Immature natural killer cell (primary cell): ENCODE data around the gene FLT3. TPM values are rescaled to one million over a fixed set of nuclear protein-coding genes. Genes with fewer than 3 reads are reported as not detected.
A peak's percentile ranks its signal among the peaks of the same experiment; 100 is the strongest.
"Not testable (repeated sequence)": the region's sequence is repeated elsewhere in the genome, so short reads cannot be mapped to it uniquely, and the experiment has no call there.

Source experiments
- DNase-seq, 3 donors: peaks; one replicate each; pipeline ENCODE4 v3.0.0; 2022; ENCODE audit warnings: mixed read lengths in 1 of 3
- H3K27ac Mint-ChIP-seq, 6 donors: one replicate each; pipeline ENCODE4 v1.8.0; 2020; ENCODE audit warnings: mixed read lengths in 6 of 6, mild to moderate bottlenecking in 5 of 6, inconsistent platforms in 4 of 6, moderate library complexity in 3 of 6
- H3K27me3 Mint-ChIP-seq, 3 donors: one replicate each; pipeline ENCODE4 v1.8.0; 2020 to 2021; ENCODE audit warnings: low read depth in 3 of 3, mild to moderate bottlenecking in 3 of 3, mixed read lengths in 3 of 3, moderate library complexity in 3 of 3, inconsistent platforms in 1 of 3
- H3K36me3 Mint-ChIP-seq, 3 donors: one replicate each; pipeline ENCODE4 v1.8.0; 2020; ENCODE audit warnings: mixed read lengths in 3 of 3, inconsistent platforms in 2 of 3, mild to moderate bottlenecking in 2 of 3
- H3K4me1 Mint-ChIP-seq, 2 donors: one replicate each; pipeline ENCODE4 v1.8.0; 2020; ENCODE audit warnings: inconsistent platforms in 2 of 2, mild to moderate bottlenecking in 2 of 2, mixed read lengths in 2 of 2, moderate library complexity in 1 of 2
- H3K4me3 Mint-ChIP-seq, 5 donors: one replicate each; pipeline ENCODE4 v1.8.0; 2020; ENCODE audit warnings: mild to moderate bottlenecking in 5 of 5, mixed read lengths in 5 of 5, inconsistent platforms in 3 of 5, moderate library complexity in 3 of 5
- H3K9me3 Mint-ChIP-seq, 6 donors: one replicate each; pipeline ENCODE4 v1.8.0; 2020; ENCODE audit warnings: mild to moderate bottlenecking in 6 of 6, mixed read lengths in 6 of 6, inconsistent platforms in 4 of 6, moderate library complexity in 3 of 6
- polyA plus RNA-seq, 3 donors: library from polyadenylated mRNA; unstranded; fragments of 300-500 nt; fragmentation: Illumina TruSeq; gene quantifications; one replicate each; pipeline ENCODE4 v1.2.3, GENCODE V29; 2021

The FLT3 gene
- polyA plus RNA-seq, 3 donors from 2014 or later: 0.80 to 1.6 (median 1.2) TPM

GRCh38 chr13:28077820-28078219 lies 22.6 kb downstream of the FLT3 start:
- not testable (repeated sequence) for DNase-seq, H3K27ac Mint-ChIP-seq, H3K9me3 Mint-ChIP-seq, H3K4me1 Mint-ChIP-seq, H3K4me3 Mint-ChIP-seq, H3K27me3 Mint-ChIP-seq, H3K36me3 Mint-ChIP-seq

DNA sequence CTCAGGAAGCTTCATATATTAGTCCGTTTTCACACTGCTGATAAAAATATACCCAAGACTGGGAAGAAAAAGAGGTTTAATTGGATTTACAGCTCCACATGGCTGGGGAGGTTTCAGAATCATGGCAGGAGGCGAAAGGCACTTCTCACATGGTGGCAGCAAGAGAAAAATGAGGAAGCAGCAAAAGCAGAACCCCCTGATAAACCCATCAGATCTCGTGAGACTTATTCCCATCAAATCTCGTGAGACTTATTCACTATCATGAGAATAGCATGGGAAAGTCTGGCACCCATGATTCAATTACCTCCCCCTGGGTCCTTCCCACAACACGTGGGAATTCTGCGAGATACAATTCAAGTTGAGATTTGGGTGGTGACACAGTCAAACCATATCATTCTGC lies 23.1 kb downstream of the FLT3 start:
- Mint-ChIP-seq H3K27ac (no peak overlapping the region), H3K4me1 (no peaks in the 10 kb centered on the region), H3K36me3 (no peaks in the 10 kb centered on the region), H3K9me3 (no peaks in the 10 kb centered on the region), H3K4me3 (no peak overlapping the region), H3K27me3 (peaks cover 0 to 5% (median 2%) of the 10 kb centered on the region in 3 donors)
- DNase-seq: no peak

DNA sequence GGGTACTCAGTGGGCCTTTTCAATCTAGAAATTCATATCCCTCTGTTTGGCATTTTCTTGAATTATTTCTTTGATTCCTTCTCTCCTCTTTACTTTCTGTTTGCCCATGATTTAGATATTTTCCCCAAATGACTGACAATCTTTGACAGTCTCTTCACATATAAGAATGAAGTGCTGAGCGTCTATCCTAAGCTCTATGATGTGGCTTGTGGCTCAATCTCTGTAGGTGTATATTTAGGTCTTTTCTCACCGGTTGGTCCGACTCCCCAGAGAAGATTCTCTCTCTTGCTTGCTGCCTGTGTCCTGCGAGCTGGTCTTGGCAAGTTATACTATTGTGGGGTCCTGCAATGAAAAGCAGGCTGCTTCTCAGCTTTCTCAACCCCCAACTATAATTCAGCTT lies 29.0 kb downstream of the FLT3 start:
- no peaks in the 10 kb centered on the region for H3K9me3 Mint-ChIP-seq
- no peaks in the 10 kb centered on the region for H3K4me1 Mint-ChIP-seq
- no peak overlapping the region for H3K4me3 Mint-ChIP-seq
- no peaks in the 10 kb centered on the region for H3K36me3 Mint-ChIP-seq
- no peak for DNase-seq
- H3K27me3 Mint-ChIP-seq: peaks cover 0 to 6% (median 2%) of the 10 kb centered on the region in 3 donors
- no peak overlapping the region for H3K27ac Mint-ChIP-seq

DNA sequence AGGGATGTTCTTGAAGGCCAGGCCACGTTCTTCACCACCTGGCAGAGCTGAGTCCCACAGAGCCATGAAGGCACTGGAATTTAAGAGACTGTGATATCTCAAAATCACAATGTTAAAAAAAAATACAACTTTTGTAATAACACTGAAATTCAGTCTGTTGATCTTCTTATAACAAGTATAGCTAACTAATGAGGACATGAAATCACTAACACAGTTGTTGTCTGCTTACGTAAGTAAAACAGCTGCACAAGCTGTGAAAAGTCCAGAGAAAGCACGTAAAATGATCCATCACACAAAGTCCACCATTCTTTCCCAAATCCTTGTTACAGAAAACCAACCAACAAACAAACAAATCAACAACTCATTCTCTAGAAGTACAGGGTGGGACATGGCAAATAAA lies 32.9 kb downstream of the FLT3 start:
- no peak overlapping the region for H3K4me3 Mint-ChIP-seq
- no peaks in the 10 kb centered on the region for H3K36me3 Mint-ChIP-seq
- peaks cover 0 to 7% (median 2%) of the 10 kb centered on the region in 3 donors for H3K27me3 Mint-ChIP-seq

GRCh38 chr13:28058866-28059613 lies 41.3 kb downstream of the FLT3 start:
- Mint-ChIP-seq H3K27ac (no peak overlapping the region), H3K4me1 (peaks cover 11 to 17% of the 10 kb centered on the region in 2 donors), H3K36me3 (no peaks in the 10 kb centered on the region), H3K27me3 (peaks cover 3 to 14% (median 8%) of the 10 kb centered on the region in 3 donors), H3K4me3 (no peak overlapping the region), H3K9me3 (no peaks in the 10 kb centered on the region)
- DNase-seq: peak in 2 of 3 donors; percentile 11 to 21

More for the DNA sequence above, 32.9 kb downstream of the FLT3 start:
- Mint-ChIP-seq H3K27ac (no peak overlapping the region), H3K9me3 (no peaks in the 10 kb centered on the region), H3K4me1 (no peaks in the 10 kb centered on the region)
- no peak for DNase-seq

- no peak overlapping the region for H3K4me3 Mint-ChIP-seq
- no peak for DNase-seq
- H3K27ac Mint-ChIP-seq: no peak overlapping the region
- no peaks in the 10 kb centered on the region for H3K9me3 Mint-ChIP-seq
- H3K4me1 Mint-ChIP-seq: peaks cover 11 to 17% of the 10 kb centered on the region in 2 donors
- H3K36me3 Mint-ChIP-seq: no peaks in the 10 kb centered on the region
- H3K27me3 Mint-ChIP-seq: peaks cover 3 to 15% (median 5%) of the 10 kb centered on the region in 3 donors
Measured at GRCh38 chr13:28056970-28057712, 43.2 kb downstream of the FLT3 start.

DNA sequence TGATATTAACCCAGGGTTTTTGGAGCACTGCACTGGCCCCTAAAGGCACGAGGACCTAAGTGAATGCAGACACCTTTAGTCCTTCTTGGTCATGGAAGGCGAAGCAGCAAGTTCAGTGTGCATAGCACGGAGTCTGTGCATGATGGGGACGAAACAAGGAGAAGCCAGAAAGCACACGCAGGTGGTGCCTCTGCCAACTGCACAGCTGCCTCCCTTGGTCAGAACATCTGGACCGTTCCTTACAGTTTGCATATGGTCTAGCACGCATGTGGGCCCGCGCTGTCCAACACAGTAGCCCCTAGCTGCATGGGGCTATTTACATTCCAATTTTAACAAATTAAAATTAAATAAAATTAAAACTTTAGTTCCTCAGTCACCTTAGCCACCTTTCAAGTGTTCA lies 44.0 kb downstream of the FLT3 start:
- H3K4me1 Mint-ChIP-seq: peaks cover 11 to 17% of the 10 kb centered on the region in 2 donors
- no peaks in the 10 kb centered on the region for H3K9me3 Mint-ChIP-seq
- peaks cover 3 to 15% (median 4%) of the 10 kb centered on the region in 3 donors for H3K27me3 Mint-ChIP-seq
- H3K27ac Mint-ChIP-seq: no peak overlapping the region
- DNase-seq: no peak
- H3K36me3 Mint-ChIP-seq: no peaks in the 10 kb centered on the region
- H3K4me3 Mint-ChIP-seq: no peak overlapping the region

DNA sequence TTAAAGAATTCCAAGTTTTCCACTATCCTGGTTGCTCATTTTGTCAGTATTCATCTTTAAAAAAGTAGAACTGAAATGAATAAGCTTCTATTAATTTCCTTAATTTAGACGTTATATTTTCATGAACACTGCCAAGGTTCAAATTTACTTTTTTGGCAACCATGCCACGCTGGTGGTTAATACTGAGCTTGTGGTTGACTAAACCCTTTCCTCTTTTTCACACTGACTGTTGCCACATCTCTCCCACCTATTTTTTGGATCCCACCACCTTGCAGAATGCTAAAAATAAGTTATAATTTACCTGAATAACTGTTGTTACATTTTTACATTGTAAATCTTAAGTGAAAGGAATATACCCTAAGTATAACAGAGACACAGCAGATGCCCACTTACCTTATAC lies 45.0 kb downstream of the FLT3 start:
- Mint-ChIP-seq H3K9me3 (no peaks in the 10 kb centered on the region), H3K4me3 (peak overlapping the region in 2 of 5 donors; percentile 0 to 2), H3K27ac (no peak overlapping the region), H3K36me3 (no peaks in the 10 kb centered on the region), H3K4me1 (peaks cover 11 to 17% of the 10 kb centered on the region in 2 donors), H3K27me3 (peaks cover 3 to 16% (median 5%) of the 10 kb centered on the region in 3 donors)
- DNase-seq: no peak

DNA sequence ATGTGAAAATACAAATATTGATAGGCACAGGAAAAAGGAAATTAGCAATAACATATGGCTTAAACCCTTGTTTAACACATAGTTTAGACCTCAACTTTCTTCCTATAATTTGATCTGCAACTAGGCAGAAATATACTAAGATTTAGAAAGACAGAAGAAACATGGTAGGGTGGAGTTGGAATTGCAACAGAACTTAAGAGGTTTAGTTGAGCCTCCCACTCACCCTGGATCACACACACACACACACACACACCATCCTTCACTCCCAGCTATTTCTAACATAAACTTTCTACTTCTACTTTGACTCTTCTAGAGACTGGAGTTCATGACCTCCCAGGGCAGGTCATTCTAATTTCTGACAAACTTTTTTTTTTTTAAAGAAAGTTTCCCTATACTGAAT lies 47.4 kb downstream of the FLT3 start:
- no peak for DNase-seq
- peaks cover 3 to 15% (median 6%) of the 10 kb centered on the region in 3 donors for H3K27me3 Mint-ChIP-seq
- H3K4me3 Mint-ChIP-seq: no peak overlapping the region
- H3K36me3 Mint-ChIP-seq: no peaks in the 10 kb centered on the region
- no peak overlapping the region for H3K27ac Mint-ChIP-seq
- no peaks in the 10 kb centered on the region for H3K9me3 Mint-ChIP-seq
- peaks cover 12 to 26% of the 10 kb centered on the region in 2 donors for H3K4me1 Mint-ChIP-seq

DNA sequence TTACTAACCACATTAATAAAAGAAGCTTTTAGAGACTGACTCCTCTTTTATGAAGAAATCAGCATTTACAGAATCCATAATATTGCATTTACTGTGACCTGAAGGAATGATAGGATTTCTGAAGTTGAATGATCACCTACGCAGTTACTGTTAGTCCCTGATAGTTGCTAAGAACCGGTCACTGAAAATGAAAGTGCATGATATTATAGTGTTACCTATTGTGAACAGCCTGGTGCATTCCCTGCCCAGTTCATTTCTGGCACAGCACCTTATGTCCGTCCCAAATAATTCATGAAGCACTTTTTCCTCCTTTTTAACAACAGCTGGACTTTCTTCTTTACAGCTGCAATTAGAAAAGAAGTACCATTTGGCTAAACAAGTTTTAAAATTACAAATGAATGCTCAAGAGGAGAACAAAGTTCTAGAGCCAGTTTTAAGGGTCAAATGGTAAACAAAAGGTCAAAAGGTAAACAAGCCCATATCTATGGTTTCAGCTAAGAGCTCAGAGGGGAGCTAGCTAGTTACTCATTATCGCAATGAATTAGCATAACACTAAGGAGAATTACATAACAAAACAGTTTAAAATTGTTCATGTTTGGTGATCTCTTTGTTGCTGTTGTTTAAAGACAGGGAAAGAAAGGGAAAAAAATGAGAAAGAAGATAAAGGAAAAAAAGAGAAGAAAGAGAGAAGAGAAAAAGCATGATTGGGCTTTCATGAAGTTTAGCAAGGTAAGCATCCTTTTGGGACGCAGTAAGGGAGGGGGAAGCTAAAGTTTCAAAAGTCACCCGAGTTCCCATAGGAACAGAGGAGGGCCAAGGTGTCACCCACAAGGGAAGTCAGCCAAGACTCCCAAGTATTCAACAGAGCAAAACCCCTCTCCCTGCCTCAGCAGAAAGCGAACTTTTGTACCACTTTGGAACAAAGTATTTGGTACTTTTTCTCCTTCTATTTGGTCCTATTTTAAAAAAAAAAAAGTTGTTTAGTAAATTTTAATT lies 50.2 kb downstream of the FLT3 start:
- DNase-seq: no peak
- peaks cover 6 to 18% of the 10 kb centered on the region in 2 donors for H3K4me1 Mint-ChIP-seq
- no peaks in the 10 kb centered on the region for H3K9me3 Mint-ChIP-seq
- no peak overlapping the region for H3K4me3 Mint-ChIP-seq
- no peak overlapping the region for H3K27ac Mint-ChIP-seq
- no peaks in the 10 kb centered on the region for H3K36me3 Mint-ChIP-seq
- H3K27me3 Mint-ChIP-seq: peaks cover 0 to 8% (median 2%) of the 10 kb centered on the region in 3 donors

- Mint-ChIP-seq H3K4me1 (peaks cover 3 to 12% of the 10 kb centered on the region in 2 donors), H3K36me3 (no peaks in the 10 kb centered on the region), H3K27ac (no peak overlapping the region), H3K4me3 (no peak overlapping the region), H3K27me3 (peaks cover 0 to 5% (median 2%) of the 10 kb centered on the region in 3 donors), H3K9me3 (no peaks in the 10 kb centered on the region)
- DNase-seq: no peak
Measured at GRCh38 chr13:28049215-28049614, 51.2 kb downstream of the FLT3 start.

DNA sequence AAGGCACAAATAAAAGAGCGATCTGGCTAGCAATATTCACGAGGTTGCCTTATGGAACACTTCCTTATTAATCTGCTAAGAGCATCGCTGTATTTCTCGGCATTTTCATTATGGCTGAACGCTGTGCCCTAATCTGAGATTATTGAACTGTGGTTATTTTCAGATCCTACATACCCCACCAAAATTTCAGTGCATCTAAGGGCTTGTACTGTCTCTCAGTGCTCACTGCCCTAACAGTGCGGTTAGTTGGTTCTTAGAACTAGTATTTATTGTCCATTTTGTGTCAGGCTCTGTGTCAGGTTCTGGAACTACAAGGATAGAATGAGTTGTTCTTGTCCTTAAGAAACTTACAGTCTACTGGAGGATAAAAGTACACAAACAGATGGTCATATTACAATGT lies 51.6 kb downstream of the FLT3 start:
- Mint-ChIP-seq H3K9me3 (no peaks in the 10 kb centered on the region), H3K27me3 (peaks cover 2 to 5% (median 2%) of the 10 kb centered on the region in 3 donors), H3K36me3 (no peaks in the 10 kb centered on the region), H3K27ac (no peak overlapping the region), H3K4me3 (no peak overlapping the region), H3K4me1 (peaks cover 3 to 12% of the 10 kb centered on the region in 2 donors)
- no peak for DNase-seq

GRCh38 chr13:28047757-28048388 lies 52.5 kb downstream of the FLT3 start:
- H3K4me1 Mint-ChIP-seq: peaks cover 3 to 12% of the 10 kb centered on the region in 2 donors
- no peak for DNase-seq
- H3K27ac Mint-ChIP-seq: no peak overlapping the region
- H3K4me3 Mint-ChIP-seq: no peak overlapping the region
- H3K9me3 Mint-ChIP-seq: no peaks in the 10 kb centered on the region
- peaks cover 2 to 8% (median 2%) of the 10 kb centered on the region in 3 donors for H3K27me3 Mint-ChIP-seq
- H3K36me3 Mint-ChIP-seq: no peaks in the 10 kb centered on the region
